Gastroesophageal sphincter (tissue), 3 donors: ENCODE results near the gene TMEM150A.
"Not testable (repeated sequence)": the region's sequence is repeated elsewhere in the genome, so short reads cannot be mapped to it uniquely, and the experiment has no call there.

ENCODE experiments used
- EP300 ChIP-seq: sonication (generic); formaldehyde crosslinking; IDR thresholded peaks from one replicate; pipeline ENCODE4 v1.6.1; 2017; ENCODE audit warnings: antibody characterized with exemption, mild to moderate bottlenecking
- POLR2A ChIP-seq, 2 donors: fragments of 450-650 bp; IDR thresholded peaks; one replicate each; pipeline ENCODE4 v1.6.1; 2017; ENCODE audit warnings: antibody characterized with exemption in 2 of 2, mild to moderate bottlenecking in 2 of 2, moderate library complexity in 1 of 2
- TF ChIP-seq, protein P1 (sequence below), 4 experiments: fragments of 200-600 bp in 2 of 4; fragments of 450-650 bp in 2 of 4; sonication (generic) in 1 of 4; IDR thresholded peaks; one replicate each; pipeline ENCODE4 v1.5.1; 2017 to 2019; ENCODE audit warnings: antibody characterized with exemption in 4 of 4, mild to moderate bottlenecking in 2 of 4, moderate library complexity in 2 of 4

DNA sequence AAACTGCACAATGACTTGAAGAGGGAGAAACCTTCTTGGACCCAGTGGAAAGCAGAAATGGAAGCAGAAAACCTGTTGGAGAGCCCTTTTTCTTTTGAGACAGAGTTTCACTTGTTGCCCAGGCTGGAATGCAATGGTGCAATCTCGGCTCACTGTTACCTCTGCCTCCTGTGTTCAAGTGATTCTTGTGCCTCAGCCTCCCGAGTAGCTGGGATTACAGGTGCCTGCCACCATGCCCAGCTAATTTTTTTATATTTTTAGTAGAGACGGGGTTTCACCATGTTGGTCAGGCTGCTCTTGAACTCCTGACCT is 1.6 kb upstream of the TMEM150A start:
- TF ChIP-seq, protein P1, sequence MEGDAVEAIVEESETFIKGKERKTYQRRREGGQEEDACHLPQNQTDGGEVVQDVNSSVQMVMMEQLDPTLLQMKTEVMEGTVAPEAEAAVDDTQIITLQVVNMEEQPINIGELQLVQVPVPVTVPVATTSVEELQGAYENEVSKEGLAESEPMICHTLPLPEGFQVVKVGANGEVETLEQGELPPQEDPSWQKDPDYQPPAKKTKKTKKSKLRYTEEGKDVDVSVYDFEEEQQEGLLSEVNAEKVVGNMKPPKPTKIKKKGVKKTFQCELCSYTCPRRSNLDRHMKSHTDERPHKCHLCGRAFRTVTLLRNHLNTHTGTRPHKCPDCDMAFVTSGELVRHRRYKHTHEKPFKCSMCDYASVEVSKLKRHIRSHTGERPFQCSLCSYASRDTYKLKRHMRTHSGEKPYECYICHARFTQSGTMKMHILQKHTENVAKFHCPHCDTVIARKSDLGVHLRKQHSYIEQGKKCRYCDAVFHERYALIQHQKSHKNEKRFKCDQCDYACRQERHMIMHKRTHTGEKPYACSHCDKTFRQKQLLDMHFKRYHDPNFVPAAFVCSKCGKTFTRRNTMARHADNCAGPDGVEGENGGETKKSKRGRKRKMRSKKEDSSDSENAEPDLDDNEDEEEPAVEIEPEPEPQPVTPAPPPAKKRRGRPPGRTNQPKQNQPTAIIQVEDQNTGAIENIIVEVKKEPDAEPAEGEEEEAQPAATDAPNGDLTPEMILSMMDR (IDR thresholded peaks at IDR 0.05) = not testable (repeated sequence)
- TF ChIP-seq EP300; POLR2A (IDR thresholded peaks at IDR 0.05): not testable (repeated sequence)
